Measurements from ENCODE around the gene CYP19A1.

The CYP19A1 gene

GRCh38 chr15:51244423-51244869, 94.0 kb downstream of the CYP19A1 start:
- peak; percentile 40 for FAIRE-seq
- no peak for DNase-seq (ENCODE audit: insufficient read length, low spot score)

DNA sequence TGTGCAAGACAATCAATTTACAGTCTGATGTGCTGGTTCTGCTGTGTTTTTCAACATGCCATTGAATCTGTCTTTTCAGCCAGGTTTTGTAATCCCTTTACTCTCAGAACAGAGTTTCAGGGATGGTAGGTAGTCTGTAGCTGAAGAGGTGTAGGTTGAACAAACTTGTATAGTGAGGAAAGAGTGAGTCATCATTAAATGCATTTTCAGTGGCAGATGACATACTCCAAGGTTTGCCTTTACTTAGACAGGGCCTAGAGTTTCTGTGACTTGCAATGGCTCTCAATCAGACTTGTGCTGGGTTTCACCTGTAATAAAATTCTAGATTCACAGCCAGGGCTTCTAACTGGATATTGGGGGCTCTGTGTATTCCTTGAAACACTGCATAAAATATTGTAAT, 94.6 kb downstream of the CYP19A1 start:
- DNase-seq (ENCODE audit: insufficient read length, low spot score) (no peak), FAIRE-seq (peak; percentile 88)
- TF ChIP-seq TAF1 (IDR thresholded peaks at IDR 0.05; ENCODE audit: low read depth, low read length) = no peak
- TF ChIP-seq PAX5 (IDR thresholded peaks at IDR 0.05; ENCODE audit: insufficient read depth, low read length, severe bottlenecking) = no peak
- no peak for TF ChIP-seq POU2F2 (IDR thresholded peaks at IDR 0.05; ENCODE audit: low read depth, low read length)
- TF ChIP-seq SPI1 (IDR thresholded peaks at IDR 0.05; ENCODE audit: low read depth, low read length) = no peak
- no peak for TF ChIP-seq POLR2AphosphoS5 (IDR thresholded peaks at IDR 0.05; ENCODE audit: low read depth, low read length)
- TF ChIP-seq POLR2A (IDR thresholded peaks at IDR 0.05; ENCODE audit: low read depth, low read length) = no peak

More at GRCh38 chr15:51244423-51244869, 94.0 kb downstream of the CYP19A1 start:
- TF ChIP-seq TAF1 (IDR thresholded peaks at IDR 0.05; ENCODE audit: low read depth, low read length) (no peak), SPI1 (IDR thresholded peaks at IDR 0.05; ENCODE audit: low read depth, low read length) (no peak), POU2F2 (IDR thresholded peaks at IDR 0.05; ENCODE audit: low read depth, low read length) (no peak), PAX5 (IDR thresholded peaks at IDR 0.05; ENCODE audit: insufficient read depth, low read length, severe bottlenecking) (no peak), POLR2A (IDR thresholded peaks at IDR 0.05; ENCODE audit: low read depth, low read length) (no peak)

GRCh38 chr15:51240066-51240465, 98.3 kb downstream of the CYP19A1 start:
- no peak for DNase-seq (ENCODE audit: insufficient read length, low spot score)
- FAIRE-seq = no peak
- TF ChIP-seq POLR2A (IDR thresholded peaks at IDR 0.05; ENCODE audit: low read depth, low read length) (no peak), POLR2AphosphoS5 (IDR thresholded peaks at IDR 0.05; ENCODE audit: low read depth, low read length) (no peak), TAF1 (IDR thresholded peaks at IDR 0.05; ENCODE audit: low read depth, low read length) (no peak), SPI1 (IDR thresholded peaks at IDR 0.05; ENCODE audit: low read depth, low read length) (no peak)

- no peak for FAIRE-seq
These were observed 100.6 kb downstream of the CYP19A1 start for GRCh38 chr15:51237816-51238215.

GRCh38 chr15:51234176-51234927, 104.0 kb downstream of the CYP19A1 start:
- FAIRE-seq = peak; percentile 50

More at GRCh38 chr15:51237816-51238215, 100.6 kb downstream of the CYP19A1 start:
- TF ChIP-seq POU2F2 (IDR thresholded peaks at IDR 0.05; ENCODE audit: low read depth, low read length) = no peak
- TF ChIP-seq TAF1 (IDR thresholded peaks at IDR 0.05; ENCODE audit: low read depth, low read length) = no peak
- TF ChIP-seq POLR2A (IDR thresholded peaks at IDR 0.05; ENCODE audit: low read depth, low read length) = no peak
- no peak for TF ChIP-seq POLR2AphosphoS5 (IDR thresholded peaks at IDR 0.05; ENCODE audit: low read depth, low read length)
- no peak for TF ChIP-seq SPI1 (IDR thresholded peaks at IDR 0.05; ENCODE audit: low read depth, low read length)
- no peak for TF ChIP-seq PAX5 (IDR thresholded peaks at IDR 0.05; ENCODE audit: insufficient read depth, low read length, severe bottlenecking)
- no peak for DNase-seq (ENCODE audit: insufficient read length, low spot score)

GRCh38 chr15:51232581-51232980, 105.8 kb downstream of the CYP19A1 start:
- FAIRE-seq (no peak), DNase-seq (ENCODE audit: insufficient read length, low spot score) (no peak)
- TF ChIP-seq POLR2A (IDR thresholded peaks at IDR 0.05; ENCODE audit: low read depth, low read length) (no peak), SPI1 (IDR thresholded peaks at IDR 0.05; ENCODE audit: low read depth, low read length) (no peak), PAX5 (IDR thresholded peaks at IDR 0.05; ENCODE audit: insufficient read depth, low read length, severe bottlenecking) (no peak), TAF1 (IDR thresholded peaks at IDR 0.05; ENCODE audit: low read depth, low read length) (no peak), POLR2AphosphoS5 (IDR thresholded peaks at IDR 0.05; ENCODE audit: low read depth, low read length) (no peak), POU2F2 (IDR thresholded peaks at IDR 0.05; ENCODE audit: low read depth, low read length) (no peak)

More at GRCh38 chr15:51234176-51234927, 104.0 kb downstream of the CYP19A1 start:
- TF ChIP-seq TAF1 (IDR thresholded peaks at IDR 0.05; ENCODE audit: low read depth, low read length) (no peak), SPI1 (IDR thresholded peaks at IDR 0.05; ENCODE audit: low read depth, low read length) (no peak), POLR2A (IDR thresholded peaks at IDR 0.05; ENCODE audit: low read depth, low read length) (no peak), POLR2AphosphoS5 (IDR thresholded peaks at IDR 0.05; ENCODE audit: low read depth, low read length) (no peak), POU2F2 (IDR thresholded peaks at IDR 0.05; ENCODE audit: low read depth, low read length) (no peak), PAX5 (IDR thresholded peaks at IDR 0.05; ENCODE audit: insufficient read depth, low read length, severe bottlenecking) (no peak)
- no peak for DNase-seq (ENCODE audit: insufficient read length, low spot score)

- FAIRE-seq (no peak), DNase-seq (ENCODE audit: insufficient read length, low spot score) (no peak)
- TF ChIP-seq POLR2AphosphoS5 (IDR thresholded peaks at IDR 0.05; ENCODE audit: low read depth, low read length) = no peak
- no peak for TF ChIP-seq POLR2A (IDR thresholded peaks at IDR 0.05; ENCODE audit: low read depth, low read length)
- TF ChIP-seq SPI1 (IDR thresholded peaks at IDR 0.05; ENCODE audit: low read depth, low read length) = no peak
- TF ChIP-seq POU2F2 (IDR thresholded peaks at IDR 0.05; ENCODE audit: low read depth, low read length) = no peak
These were observed 108.5 kb downstream of the CYP19A1 start for GRCh38 chr15:51229907-51230330.

DNA sequence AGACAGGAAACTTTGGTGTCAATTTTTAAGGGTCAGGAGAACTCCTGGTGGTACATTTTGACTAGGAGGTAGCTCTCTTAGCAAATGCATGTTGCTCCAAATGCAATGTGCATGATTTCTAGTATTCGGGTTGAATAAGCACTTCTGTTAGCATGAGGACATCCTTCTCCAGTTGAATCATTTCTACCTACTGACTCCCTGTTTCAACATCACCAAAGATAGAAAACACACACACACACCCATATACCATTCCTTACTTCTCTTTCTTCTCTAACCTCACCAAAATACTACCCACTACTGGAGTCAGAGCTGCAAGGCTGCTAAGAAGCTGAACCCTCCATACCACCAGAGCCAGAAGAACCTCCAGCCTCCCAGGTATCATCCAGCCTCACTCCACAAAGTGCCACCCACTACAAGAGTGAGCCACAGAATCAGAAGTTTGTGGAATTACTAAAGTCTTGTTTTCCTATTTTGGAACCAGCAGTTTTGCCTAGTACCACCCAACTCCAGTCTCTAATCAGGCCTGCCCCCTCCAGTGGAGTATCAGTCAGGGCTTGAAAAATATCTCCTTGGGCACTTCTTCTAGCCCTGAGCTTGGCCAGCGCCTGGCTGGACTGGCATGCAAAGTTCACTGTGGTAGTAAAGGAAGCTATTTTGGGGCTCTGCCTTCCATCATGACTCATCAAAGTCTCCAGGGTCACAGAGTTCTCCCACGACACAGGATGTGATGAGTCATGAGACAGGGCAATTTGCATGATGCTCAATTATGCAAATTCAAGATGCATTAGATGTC, 110.3 kb downstream of the CYP19A1 start:
- FAIRE-seq = peak; percentile 81
- peak; percentile 36 for DNase-seq (ENCODE audit: insufficient read length, low spot score)
- TF ChIP-seq TAF1 (IDR thresholded peaks at IDR 0.05; ENCODE audit: low read depth, low read length) (no peak), POU2F2 (IDR thresholded peaks at IDR 0.05; ENCODE audit: low read depth, low read length) (peak; percentile 99), PAX5 (IDR thresholded peaks at IDR 0.05; ENCODE audit: insufficient read depth, low read length, severe bottlenecking) (no peak), POLR2A (IDR thresholded peaks at IDR 0.05; ENCODE audit: low read depth, low read length) (no peak), SPI1 (IDR thresholded peaks at IDR 0.05; ENCODE audit: low read depth, low read length) (no peak), POLR2AphosphoS5 (IDR thresholded peaks at IDR 0.05; ENCODE audit: low read depth, low read length) (no peak)

- DNase-seq (ENCODE audit: insufficient read length, low spot score) (no peak), FAIRE-seq (no peak)
- TF ChIP-seq POLR2A (IDR thresholded peaks at IDR 0.05; ENCODE audit: low read depth, low read length) = no peak
- TF ChIP-seq TAF1 (IDR thresholded peaks at IDR 0.05; ENCODE audit: low read depth, low read length) = no peak
- TF ChIP-seq PAX5 (IDR thresholded peaks at IDR 0.05; ENCODE audit: insufficient read depth, low read length, severe bottlenecking) = no peak
- TF ChIP-seq POLR2AphosphoS5 (IDR thresholded peaks at IDR 0.05; ENCODE audit: low read depth, low read length) = no peak
- TF ChIP-seq POU2F2 (IDR thresholded peaks at IDR 0.05; ENCODE audit: low read depth, low read length) = no peak
- no peak for TF ChIP-seq SPI1 (IDR thresholded peaks at IDR 0.05; ENCODE audit: low read depth, low read length)
These were observed 111.7 kb downstream of the CYP19A1 start for GRCh38 chr15:51226576-51227210.
